NCI-H526 treated with DMSO at 0.1 percent for 48 hours (cell line): ENCODE measurements around the gene CAMTA2.
A peak's percentile ranks its signal among the peaks of the same experiment; 100 is the strongest.

Experiments used
- DNase-seq: peaks from one replicate; lab custom pipeline; 2025; lab: John Stamatoyannopoulos, UW

Gene CAMTA2

GRCh38 chr17:4969551-4970173 lies 17.8 kb downstream of the CAMTA2 start:
- DNase-seq, result no peak

DNA sequence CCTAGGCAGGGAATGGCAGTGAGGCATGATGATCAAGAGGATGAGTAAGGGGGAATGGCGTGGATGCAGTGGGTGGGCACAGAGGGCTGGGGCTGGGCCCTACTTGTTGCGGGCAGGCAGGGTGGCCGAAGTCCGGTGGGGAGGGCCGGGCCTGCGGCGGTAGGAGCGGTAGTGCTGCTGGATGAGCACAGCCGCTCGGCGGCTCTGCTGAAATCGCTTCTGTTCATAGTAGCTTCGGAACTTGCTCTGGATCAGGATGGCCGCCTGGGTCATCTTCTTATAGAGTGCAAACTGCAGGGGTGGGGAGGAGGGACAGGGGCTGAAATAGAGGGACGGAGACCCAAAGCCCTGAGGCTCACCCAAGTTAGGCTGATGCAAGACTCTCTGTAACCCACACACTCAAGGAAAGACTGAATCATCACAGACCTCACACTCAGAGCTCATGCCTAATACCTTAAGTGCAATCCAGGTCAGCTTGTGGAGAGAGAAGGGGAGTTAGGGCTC lies 18.4 kb downstream of the CAMTA2 start:
- DNase-seq, result no peak

- DNase-seq, result no peak
Measured at GRCh38 chr17:4968486-4969046, 18.9 kb downstream of the CAMTA2 start.

DNA sequence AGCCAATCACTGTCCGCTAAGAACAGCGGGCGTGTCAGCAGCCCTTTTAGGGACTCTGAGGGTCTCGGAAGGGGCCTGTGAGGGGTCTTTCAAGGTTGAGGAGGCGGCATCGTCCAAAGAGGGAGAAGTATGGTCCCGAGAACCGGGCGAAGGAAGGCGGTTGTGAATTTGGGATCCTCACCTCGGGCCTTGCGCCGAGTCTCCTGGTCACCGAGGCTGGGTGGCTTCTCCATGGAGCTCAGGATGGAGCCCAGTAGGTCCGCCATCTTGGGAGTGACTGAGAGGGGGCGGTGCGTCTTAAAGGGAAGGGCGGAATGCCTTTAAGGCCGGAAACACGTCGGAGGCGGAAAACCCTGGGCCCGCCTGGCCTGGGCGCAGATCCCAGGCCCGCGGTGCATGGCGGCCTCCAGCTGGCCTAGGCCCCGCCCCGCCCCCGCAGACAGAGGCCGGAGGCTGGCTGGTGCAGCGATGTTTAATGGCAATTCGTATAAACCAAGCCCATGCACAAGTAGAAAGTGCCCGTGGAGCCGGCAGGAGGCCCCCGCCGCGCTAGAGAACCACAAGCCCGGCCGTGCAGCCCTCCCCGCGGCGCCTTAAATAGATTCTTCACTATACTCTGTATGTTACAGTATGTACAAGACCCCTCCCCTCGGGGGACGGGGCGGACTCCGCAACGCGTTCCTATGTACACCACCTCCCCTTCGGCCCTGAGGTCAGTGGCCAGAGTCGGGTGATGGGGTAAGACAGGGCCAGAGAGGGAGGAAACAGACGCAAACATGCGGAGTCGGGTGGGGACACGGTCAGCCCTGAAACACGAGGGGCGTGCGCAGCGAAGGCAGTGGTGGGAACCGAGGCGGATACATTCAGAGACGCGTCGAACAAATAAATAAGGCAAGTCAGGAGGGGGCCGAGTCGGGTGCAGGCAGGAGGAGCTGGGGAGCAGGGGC lies 19.7 kb downstream of the CAMTA2 start, which contains the start of gene SPAG7:
Gene SPAG7, minus strand, starts transcription at position 279 of the 947 bp plus-strand sequence. Its CDS starts 13 bp downstream, at position 266.
- peak; percentile 93 for DNase-seq

DNA sequence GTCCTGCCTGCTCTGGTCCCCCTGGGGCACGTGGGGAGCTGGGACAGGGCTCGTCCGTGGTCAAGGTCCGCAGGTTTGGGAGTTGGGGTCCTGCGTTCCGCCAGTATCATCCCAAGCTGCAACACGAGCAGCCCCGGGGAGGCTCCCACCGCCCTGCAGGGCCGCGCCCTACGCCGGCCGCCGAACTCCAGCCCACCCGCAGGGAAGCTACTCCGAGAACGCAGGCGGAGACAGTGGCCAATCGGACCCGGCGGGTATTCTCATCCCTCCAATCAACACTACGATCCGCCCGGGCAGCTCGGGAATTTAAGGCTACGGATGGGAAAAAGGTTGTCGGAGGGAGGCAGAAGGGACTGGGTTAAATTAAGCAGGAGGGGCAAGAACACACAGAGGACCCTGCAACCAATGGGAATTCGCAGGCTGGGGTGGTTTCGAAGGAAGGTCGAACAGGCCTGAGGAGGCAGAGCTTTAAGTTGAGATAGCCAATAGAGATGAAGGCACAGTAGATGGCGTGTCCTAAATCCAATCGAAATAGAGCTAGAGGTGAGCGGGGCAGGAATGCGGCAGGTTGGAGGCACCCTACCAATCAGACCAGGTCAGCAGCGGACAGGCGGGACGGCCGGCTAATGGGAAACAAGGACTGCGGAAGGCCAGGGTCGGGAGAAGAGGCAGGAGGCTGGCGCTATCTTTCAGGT lies 20.5 kb downstream of the CAMTA2 start:
- peak; percentile 98 for DNase-seq

- no peak for DNase-seq
Measured at GRCh38 chr17:4965311-4965986, 22.0 kb downstream of the CAMTA2 start.

DNA sequence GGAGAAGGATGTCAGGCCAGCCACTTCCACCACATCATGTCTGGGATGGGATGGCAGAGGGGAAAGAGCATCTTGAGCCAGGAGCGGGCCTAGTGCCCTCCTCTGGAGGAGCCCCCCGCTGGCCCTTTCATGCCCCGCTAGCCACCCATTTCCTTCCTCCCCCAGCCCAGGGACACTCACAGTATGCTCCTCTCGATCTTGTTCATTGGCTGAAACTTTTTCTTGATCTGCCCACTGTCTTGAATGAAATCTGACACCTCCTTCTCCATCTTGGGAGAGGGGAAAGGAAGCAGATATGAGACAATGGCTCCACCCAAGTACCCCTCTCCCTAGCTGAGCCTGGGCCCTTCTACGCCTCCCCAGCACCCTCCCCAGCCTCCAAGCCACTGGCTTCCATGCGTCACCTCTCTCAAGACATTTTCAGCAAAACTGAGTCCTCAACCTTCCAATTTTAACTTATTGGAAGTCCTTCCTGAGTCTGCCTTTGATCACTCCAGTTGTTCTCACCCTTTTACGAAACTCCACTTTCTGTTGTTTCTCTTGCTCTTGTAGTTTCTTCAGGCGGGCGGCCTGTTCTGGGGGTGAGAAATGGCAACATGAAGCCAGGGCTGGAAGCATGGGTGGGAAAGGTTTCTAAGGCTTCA lies 27.1 kb downstream of the CAMTA2 start:
- no peak for DNase-seq

- no peak for DNase-seq
Measured at GRCh38 chr17:4959261-4959965, 28.1 kb downstream of the CAMTA2 start.

GRCh38 chr17:4958102-4958501 lies 29.4 kb downstream of the CAMTA2 start:
- no peak for DNase-seq

DNA sequence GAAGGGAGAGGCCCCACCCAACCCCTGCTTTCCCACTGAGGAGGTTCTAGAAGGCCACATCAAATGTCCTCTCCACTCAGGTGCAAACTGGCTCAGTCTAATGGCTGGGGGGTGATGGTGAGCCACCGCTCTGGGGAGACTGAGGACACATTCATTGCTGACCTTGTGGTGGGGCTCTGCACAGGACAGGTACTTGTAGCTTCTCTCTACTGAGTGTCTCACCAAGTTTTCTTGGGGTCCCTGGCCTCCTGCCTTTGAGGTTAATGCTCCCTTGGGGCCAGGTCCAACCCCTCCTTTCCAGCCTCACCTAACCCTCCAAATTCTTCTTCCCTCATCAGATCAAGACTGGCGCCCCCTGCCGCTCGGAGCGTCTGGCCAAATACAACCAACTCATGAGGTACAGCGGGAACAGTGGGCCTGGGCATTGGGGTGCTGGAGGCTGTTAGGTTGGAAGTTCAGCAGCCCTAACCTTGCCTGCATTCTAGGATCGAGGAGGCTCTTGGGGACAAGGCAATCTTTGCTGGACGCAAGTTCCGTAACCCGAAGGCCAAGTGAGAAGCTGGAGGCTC lies 30.9 kb downstream of the CAMTA2 start:
- DNase-seq, result no peak

GRCh38 chr17:4955091-4955490 lies 32.4 kb downstream of the CAMTA2 start:
- DNase-seq, result no peak

DNA sequence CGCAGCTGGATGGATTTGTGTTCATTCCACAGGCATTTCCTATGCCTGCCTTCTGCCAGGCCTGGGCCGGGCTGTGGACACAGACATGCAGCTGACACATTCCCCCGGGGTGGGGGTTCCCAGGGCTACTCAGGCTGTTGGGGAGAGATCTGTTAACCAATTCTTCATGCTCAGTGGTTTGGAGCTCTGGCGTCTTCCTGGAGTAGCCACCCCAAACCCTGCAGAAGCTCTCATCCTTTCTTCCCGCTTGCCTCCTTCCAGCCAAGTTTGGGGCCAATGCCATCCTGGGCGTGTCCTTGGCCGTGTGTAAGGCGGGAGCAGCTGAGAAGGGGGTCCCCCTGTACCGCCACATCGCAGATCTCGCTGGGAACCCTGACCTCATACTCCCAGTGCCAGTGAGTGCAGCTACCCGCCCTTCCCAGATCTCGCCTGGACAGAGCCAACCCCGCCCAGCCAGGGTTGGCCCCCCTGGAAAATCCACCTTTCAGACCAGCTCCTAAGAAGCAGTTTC lies 34.0 kb downstream of the CAMTA2 start:
- no peak for DNase-seq

DNA sequence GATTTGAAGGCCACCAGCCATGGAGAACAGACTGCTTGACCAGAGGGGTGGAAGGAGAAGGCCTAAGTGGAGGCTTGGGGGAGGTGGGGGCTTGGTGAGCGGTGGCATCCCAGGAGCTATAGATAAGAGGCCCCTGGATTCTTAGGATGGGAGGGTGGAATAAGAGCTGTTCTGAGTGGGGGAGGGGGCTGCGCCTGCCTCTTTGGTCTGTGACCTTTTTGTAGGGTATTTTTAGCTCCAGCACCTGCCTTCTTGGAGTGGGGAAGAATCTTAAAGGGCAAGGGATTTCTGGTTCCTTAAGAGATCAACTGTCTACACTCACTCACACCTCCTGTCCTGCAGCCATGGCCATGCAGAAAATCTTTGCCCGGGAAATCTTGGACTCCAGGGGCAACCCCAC lies 36.0 kb downstream of the CAMTA2 start:
- no peak for DNase-seq

DNA sequence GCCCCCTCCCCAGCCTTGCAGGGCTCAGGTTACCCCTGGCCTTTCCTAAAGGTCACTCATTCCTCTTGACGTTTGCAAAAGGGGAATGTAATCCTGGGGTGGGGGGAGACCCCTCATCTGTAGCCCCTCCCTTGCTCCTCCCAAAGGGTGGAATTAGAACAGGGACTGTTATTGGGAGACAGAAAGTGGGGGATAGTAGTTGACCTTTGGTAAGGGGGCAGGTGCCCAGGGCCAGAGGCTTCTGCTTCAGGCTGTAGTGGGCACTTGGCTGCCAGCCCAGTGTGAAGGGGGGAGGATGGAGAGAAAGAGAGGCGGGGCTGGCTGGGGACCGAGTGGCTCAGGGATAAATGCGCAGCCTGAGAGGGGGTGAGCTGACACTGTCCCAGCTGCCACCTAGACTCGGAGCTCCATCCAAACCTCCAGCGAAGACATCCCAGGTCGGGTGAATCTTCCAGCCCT lies 36.7 kb downstream of the CAMTA2 start, which contains the start of gene ENO3:
Gene ENO3, plus strand, starts transcription at position 374 of the 459 bp plus-strand sequence. CDS start 711 bp downstream, outside the sequence.
- DNase-seq, result no peak

DNA sequence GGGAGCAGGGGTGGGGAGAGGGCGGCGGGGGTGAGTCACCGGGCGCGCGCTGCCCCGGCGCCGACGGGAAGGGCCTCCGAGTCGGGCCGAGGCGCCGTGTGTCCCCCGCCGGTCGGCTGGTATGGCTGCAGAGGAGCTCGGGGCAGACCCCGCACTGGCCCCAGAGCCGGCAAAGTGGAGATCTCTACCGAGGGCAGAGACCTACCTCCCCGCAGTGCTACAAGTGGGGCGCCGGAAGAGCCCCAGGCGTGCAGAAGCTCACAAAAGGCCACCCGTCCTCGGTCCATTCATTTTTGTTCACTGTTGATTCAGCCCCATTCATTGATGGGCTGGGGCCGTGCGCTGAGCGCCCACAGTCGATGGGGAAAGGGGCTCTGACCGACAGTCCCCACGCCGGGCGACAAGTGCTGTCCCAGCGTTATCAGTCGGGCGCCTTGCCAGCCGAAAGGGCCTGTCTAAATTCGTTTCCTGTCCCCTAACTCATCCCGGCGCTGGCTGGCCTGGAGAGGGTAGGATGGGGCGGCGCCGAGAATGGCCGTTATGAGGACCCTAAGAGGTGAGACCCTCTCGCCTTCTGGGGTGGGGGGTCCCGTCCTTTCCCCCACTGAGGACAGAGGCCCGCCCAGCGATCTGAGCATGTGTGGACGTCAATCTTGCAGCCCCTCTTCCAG lies 37.3 kb downstream of the CAMTA2 start:
- DNase-seq, result no peak

- no peak for DNase-seq
Measured at GRCh38 chr17:4949321-4950074, 38.0 kb downstream of the CAMTA2 start.

GRCh38 chr17:4948931-4949320 lies 38.5 kb downstream of the CAMTA2 start:
- no peak for DNase-seq
